Mesenchymal stem cell (in vitro differentiated cells and primary cell): Measurements from ENCODE around the gene CTF1.

ENCODE experiments used
- DNase-seq: peaks from one replicate; pipeline ENCODE4 v3.0.0-alpha.2; 2013
- H2AFZ ChIP-seq: one replicate; pipeline ENCODE4 v1.6.1; 2013; ENCODE audit warnings: low read depth, mild to moderate bottlenecking, control low read depth, inconsistent platforms, low read length, moderate library complexity
- H2AK5ac ChIP-seq: 2 replicates; pipeline ENCODE4 v1.6.1; 2013; ENCODE audit warnings: low read length, moderate library complexity, mild to moderate bottlenecking, inconsistent platforms; ENCODE audit not compliant: severe bottlenecking
- H2BK120ac ChIP-seq: one replicate; pipeline ENCODE4 v1.6.1; 2013; ENCODE audit warnings: low read depth, mild to moderate bottlenecking, inconsistent platforms, low read length, moderate library complexity
- H2BK12ac ChIP-seq, 2 experiments: one replicate each; pipeline ENCODE4 v1.6.1; 2013; ENCODE audit warnings: inconsistent platforms in 2 of 2, low read length in 2 of 2, mild to moderate bottlenecking in 2 of 2, moderate library complexity in 2 of 2, control low read depth in 1 of 2
- H2BK15ac ChIP-seq: one replicate; pipeline ENCODE4 v1.6.1; 2013; ENCODE audit warnings: mild to moderate bottlenecking, low read depth, inconsistent platforms; ENCODE audit not compliant: poor library complexity, severe bottlenecking
- H2BK5ac ChIP-seq: 2 replicates; pipeline ENCODE4 v1.6.1; 2013; ENCODE audit warnings: low read depth, mild to moderate bottlenecking, low read length, control low read depth, inconsistent platforms; ENCODE audit not compliant: poor library complexity, severe bottlenecking
- H3K14ac ChIP-seq, 2 experiments: one replicate each; pipeline ENCODE4 v1.6.1; 2013; ENCODE audit warnings: inconsistent platforms in 2 of 2, low read length in 2 of 2, control low read depth in 1 of 2, mild to moderate bottlenecking in 1 of 2, moderate library complexity in 1 of 2
- H3K18ac ChIP-seq, 2 experiments: one replicate each; pipeline ENCODE4 v1.6.1; 2013; ENCODE audit warnings: inconsistent platforms in 2 of 2, low read length in 2 of 2, control low read depth in 1 of 2, low read depth in 1 of 2, mild to moderate bottlenecking in 1 of 2
- H3K23ac ChIP-seq, 2 experiments: one replicate each; pipeline ENCODE4 v1.6.1; 2013; ENCODE audit warnings: inconsistent platforms in 2 of 2, low read length in 2 of 2, mild to moderate bottlenecking in 2 of 2, moderate library complexity in 2 of 2, control low read depth in 1 of 2
- H3K27ac ChIP-seq: 2 replicates; pipeline ENCODE4 v1.5.1; 2013; ENCODE audit warnings: mild to moderate bottlenecking, moderate library complexity, low read length, control low read depth, inconsistent platforms; ENCODE audit not compliant: poor library complexity, severe bottlenecking
- H3K27me3 ChIP-seq, 2 experiments: 2 replicates each; pipeline versions ENCODE4 v1.6.1 to v1.7.0; 2013; ENCODE audit warnings: low read length in 2 of 2, mild to moderate bottlenecking in 2 of 2, moderate library complexity in 2 of 2, control low read depth in 1 of 2, inconsistent platforms in 1 of 2; ENCODE audit not compliant: control insufficient read depth in 1 of 2, insufficient read depth in 1 of 2
- H3K36me3 ChIP-seq, 2 experiments: 2 replicates each; pipeline versions ENCODE4 v1.6.1 to v1.7.0; 2013; ENCODE audit warnings: low read length in 2 of 2, control low read depth in 1 of 2, inconsistent platforms in 1 of 2, low read depth in 1 of 2, mild to moderate bottlenecking in 1 of 2; ENCODE audit not compliant: insufficient read depth in 2 of 2, control insufficient read depth in 1 of 2
- H3K4ac ChIP-seq, 2 experiments: one replicate each; pipeline ENCODE4 v1.6.1; 2013; ENCODE audit warnings: inconsistent platforms in 2 of 2, low read length in 2 of 2, mild to moderate bottlenecking in 2 of 2, moderate library complexity in 2 of 2, control low read depth in 1 of 2, low read depth in 1 of 2
- H3K4me1 ChIP-seq: 2 replicates; pipeline ENCODE4 v1.6.1; 2013; ENCODE audit warnings: low read depth, low read length, control low read depth; ENCODE audit not compliant: control insufficient read depth, insufficient read depth
- H3K4me2 ChIP-seq: 2 replicates; pipeline ENCODE4 v1.6.1; 2013; ENCODE audit warnings: low read length, mild to moderate bottlenecking, inconsistent platforms; ENCODE audit not compliant: poor library complexity, severe bottlenecking
- H3K4me3 ChIP-seq, 2 experiments: 2 replicates each; pipeline versions ENCODE4 v1.5.1 to v1.7.0; 2013; ENCODE audit warnings: low read length in 2 of 2, mild to moderate bottlenecking in 2 of 2, control low read depth in 1 of 2, low read depth in 1 of 2; ENCODE audit not compliant: insufficient read depth in 1 of 2
- H3K79me1 ChIP-seq: replicated peaks from 2 replicates; pipeline ENCODE4 v1.6.1; 2013; ENCODE audit warnings: mild to moderate bottlenecking, control low read depth, low read length, inconsistent platforms; ENCODE audit not compliant: poor library complexity, severe bottlenecking
- H3K9ac ChIP-seq: 2 replicates; pipeline ENCODE4 v1.7.0; 2013; ENCODE audit warnings: mild to moderate bottlenecking, low read length, moderate library complexity
- H3K9me3 ChIP-seq: 2 replicates; pipeline ENCODE4 v1.7.0; 2013; ENCODE audit warnings: mild to moderate bottlenecking, low read length; ENCODE audit not compliant: control insufficient read depth
- H4K8ac ChIP-seq: one replicate; pipeline ENCODE4 v1.6.1; 2013; ENCODE audit warnings: inconsistent platforms, mild to moderate bottlenecking, low read length, moderate library complexity
- H4K91ac ChIP-seq: one replicate; pipeline ENCODE4 v1.6.1; 2013; ENCODE audit warnings: mild to moderate bottlenecking, low read length, inconsistent platforms
- WGBS: methylation state at CpG from one replicate; pipeline ENCODE4 v1.1.7; 2013; ENCODE audit warnings: mixed read lengths; 5-methylcytosine and 5-hydroxymethylcytosine counted together

CTF1 gene

GRCh38 chr16:30882429-30883310, 13.7 kb upstream of the CTF1 start:
- no peaks in the 10 kb centered on the region for H3K9me3 ChIP-seq
- H3K27ac ChIP-seq: no peak overlapping the region
- no peak overlapping the region for H3K4ac ChIP-seq
- H2BK12ac ChIP-seq: no peak overlapping the region
- no peak overlapping the region for H2BK5ac ChIP-seq
- H3K14ac ChIP-seq: no peak overlapping the region
- H3K18ac ChIP-seq: no peak overlapping the region
- H3K27me3 ChIP-seq: no peaks in the 10 kb centered on the region
- no peak overlapping the region for H3K23ac ChIP-seq
- H4K8ac ChIP-seq: no peak overlapping the region
- peaks cover 42 to 60% of the 10 kb centered on the region in 2 experiments for H3K36me3 ChIP-seq
- no peak overlapping the region for H2AFZ ChIP-seq
- H4K91ac ChIP-seq: no peak overlapping the region
- H3K9ac ChIP-seq: no peak overlapping the region
- peaks cover 2% of the 10 kb centered on the region for H3K4me1 ChIP-seq
- H2AK5ac ChIP-seq: no peak overlapping the region
- peaks cover 37% of the 10 kb centered on the region for H3K79me1 ChIP-seq
- no peak for DNase-seq
- no peak overlapping the region for H3K4me3 ChIP-seq
- no peak overlapping the region for H3K4me2 ChIP-seq
- H2BK15ac ChIP-seq: no peak overlapping the region
- WGBS: 98% methylated on average over 4 of the region's 4 CpGs
- no peak overlapping the region for H2BK120ac ChIP-seq

- no peaks in the 10 kb centered on the region for H3K27me3 ChIP-seq
- peaks cover 7% of the 10 kb centered on the region for H3K4me1 ChIP-seq
- H3K4me3 ChIP-seq: no peak overlapping the region
- 100% methylated on average over 2 of the region's 3 CpGs for WGBS
- H2BK12ac ChIP-seq: no peak overlapping the region
- no peak overlapping the region for H3K14ac ChIP-seq
- H3K9ac ChIP-seq: no peak overlapping the region
- H2AFZ ChIP-seq: no peak overlapping the region
- no peak overlapping the region for H3K27ac ChIP-seq
- no peak overlapping the region for H2BK120ac ChIP-seq
- H2BK5ac ChIP-seq: no peak overlapping the region
- H3K18ac ChIP-seq: no peak overlapping the region
- no peak overlapping the region for H4K8ac ChIP-seq
- H3K9me3 ChIP-seq: no peaks in the 10 kb centered on the region
- H2AK5ac ChIP-seq: no peak overlapping the region
- no peak overlapping the region for H2BK15ac ChIP-seq
- no peak for DNase-seq
- H4K91ac ChIP-seq: no peak overlapping the region
- H3K4me2 ChIP-seq: no peak overlapping the region
- no peak overlapping the region for H3K23ac ChIP-seq
- H3K36me3 ChIP-seq: peaks cover 51 to 70% of the 10 kb centered on the region in 2 experiments
- peaks cover 42% of the 10 kb centered on the region for H3K79me1 ChIP-seq
- no peak overlapping the region for H3K4ac ChIP-seq
Observed at GRCh38 chr16:30884760-30885159, 11.7 kb upstream of the CTF1 start.

DNA sequence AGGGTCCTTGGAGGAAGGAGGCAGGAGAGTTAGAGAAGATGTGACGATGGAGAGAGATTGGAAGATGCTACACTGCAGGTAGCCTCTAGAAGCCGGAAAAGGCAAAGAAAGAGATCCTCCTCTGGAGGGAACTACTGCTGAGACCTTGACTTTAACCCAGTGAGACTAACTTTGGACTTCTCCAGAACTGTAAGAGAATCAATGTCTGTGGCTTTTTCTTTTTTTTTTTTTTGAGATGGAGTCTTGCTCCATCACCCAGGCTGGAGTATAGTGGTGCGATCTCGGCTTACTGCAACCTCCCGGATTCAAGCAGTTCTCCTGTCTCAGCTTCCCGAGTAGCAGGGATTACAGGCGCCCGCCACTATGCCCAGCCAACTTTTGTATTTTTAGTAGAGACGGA, 11.2 kb upstream of the CTF1 start:
- H3K4ac ChIP-seq: no peak overlapping the region
- 98% methylated on average over 9 of the region's 9 CpGs for whole genome bisulfite sequencing
- no peak overlapping the region for H3K27ac ChIP-seq
- H2AFZ ChIP-seq: no peak overlapping the region
- no peak overlapping the region for H4K8ac ChIP-seq
- no peak overlapping the region for H3K23ac ChIP-seq
- H3K9me3 ChIP-seq: no peaks in the 10 kb centered on the region
- H2BK5ac ChIP-seq: no peak overlapping the region
- H3K27me3 ChIP-seq: no peaks in the 10 kb centered on the region
- no peak overlapping the region for H3K4me3 ChIP-seq
- H3K4me2 ChIP-seq: no peak overlapping the region
- no peak overlapping the region for H3K9ac ChIP-seq
- no peak for DNase-seq
- no peak overlapping the region for H2BK12ac ChIP-seq
- peaks cover 8% of the 10 kb centered on the region for H3K4me1 ChIP-seq
- H3K18ac ChIP-seq: no peak overlapping the region
- H3K79me1 ChIP-seq: peaks cover 41% of the 10 kb centered on the region
- no peak overlapping the region for H2BK15ac ChIP-seq
- no peak overlapping the region for H2AK5ac ChIP-seq
- peaks cover 54 to 66% of the 10 kb centered on the region in 2 experiments for H3K36me3 ChIP-seq
- H2BK120ac ChIP-seq: no peak overlapping the region
- no peak overlapping the region for H3K14ac ChIP-seq
- no peak overlapping the region for H4K91ac ChIP-seq

DNA sequence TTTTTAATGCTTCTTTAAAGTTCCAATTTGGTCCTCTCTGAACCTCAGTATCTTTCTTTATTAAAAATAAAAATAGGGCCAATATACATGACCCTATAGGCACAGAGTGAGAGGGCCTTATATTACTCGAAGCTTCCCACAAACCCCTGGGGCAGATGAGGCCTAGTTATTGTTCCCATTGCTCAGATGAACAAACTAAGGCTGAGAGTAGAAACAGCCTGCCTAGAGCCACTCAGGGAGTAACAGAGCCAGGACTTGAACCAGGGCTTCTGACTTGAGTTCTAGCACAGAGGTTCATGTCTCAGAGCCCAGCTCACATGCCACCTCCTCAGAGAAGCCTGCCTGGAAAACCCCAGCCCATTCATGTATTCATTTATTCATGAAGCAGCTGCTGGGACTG, 10.3 kb upstream of the CTF1 start:
- H3K18ac ChIP-seq: no peak overlapping the region
- H3K27me3 ChIP-seq: no peaks in the 10 kb centered on the region
- no peak overlapping the region for H2BK5ac ChIP-seq
- H2BK12ac ChIP-seq: no peak overlapping the region
- no peak overlapping the region for H3K27ac ChIP-seq
- no peak overlapping the region for H4K8ac ChIP-seq
- no peak overlapping the region for H3K4me3 ChIP-seq
- H2BK15ac ChIP-seq: no peak overlapping the region
- H3K14ac ChIP-seq: no peak overlapping the region
- H2AFZ ChIP-seq: no peak overlapping the region
- no peak overlapping the region for H3K23ac ChIP-seq
- peaks cover 58 to 62% of the 10 kb centered on the region in 2 experiments for H3K36me3 ChIP-seq
- H3K4me2 ChIP-seq: no peak overlapping the region
- WGBS: 98% methylated on average over 1 of the region's 1 CpG
- H3K4me1 ChIP-seq: peaks cover 9% of the 10 kb centered on the region
- no peak overlapping the region for H3K4ac ChIP-seq
- no peak for DNase-seq
- H2BK120ac ChIP-seq: no peak overlapping the region
- H3K79me1 ChIP-seq: peaks cover 40% of the 10 kb centered on the region
- no peak overlapping the region for H2AK5ac ChIP-seq
- H4K91ac ChIP-seq: no peak overlapping the region
- H3K9me3 ChIP-seq: no peaks in the 10 kb centered on the region
- H3K9ac ChIP-seq: no peak overlapping the region
